ENCODE results near the gene HTR5A.

Gene HTR5A

GRCh38 chr7:155136619-155137243 is 66.6 kb downstream of the HTR5A start:
- FAIRE-seq, result no peak
- TF ChIP-seq POLR2A (IDR thresholded peaks at IDR 0.05; ENCODE audit: low read depth, low read length), result no peak
- DNase-seq (ENCODE audit: insufficient read length, low spot score), result no peak
